ENCODE results near the gene RPL39. TPM values are rescaled to one million over a fixed set of nuclear protein-coding genes. Genes with fewer than 3 reads are reported as not detected.
"Not testable (repeated sequence)": the region's sequence is repeated elsewhere in the genome, so short reads cannot be mapped to it uniquely, and the experiment has no call there.

Gene RPL39
- total and polyA plus RNA-seq, 5 donors = 1,125 to 4,509 (median 1,202) TPM

DNA sequence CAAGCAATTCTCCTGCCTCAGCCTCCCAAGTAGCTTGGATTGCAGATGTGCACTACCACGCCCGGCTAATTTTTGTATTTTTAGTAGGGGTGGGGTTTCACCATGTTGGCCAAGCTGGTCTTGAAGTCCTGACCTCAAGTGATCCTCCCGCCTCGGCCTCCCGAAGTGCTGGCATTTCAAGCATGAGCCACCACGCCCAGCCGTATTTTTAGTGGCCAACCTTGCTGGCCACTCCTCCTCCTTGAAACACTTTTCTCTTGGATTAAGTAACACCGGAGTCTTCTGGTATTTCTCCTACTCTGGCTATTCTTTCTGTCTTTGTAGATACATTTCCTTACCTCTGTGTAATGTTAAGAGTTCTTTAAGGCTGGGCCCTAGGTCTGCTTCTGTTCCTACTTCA is 11.1 kb upstream of the RPL39 start:
- Histone ChIP-seq H3K27me3 (ENCODE audit: control insufficient read depth, insufficient read depth) (no peaks in the 10 kb centered on the region), H3K4me1 (ENCODE audit: control insufficient read depth, insufficient read depth, low read length) (no peaks in the 10 kb centered on the region), H3K4me3 (ENCODE audit: low read length) (no peak overlapping the region), H3K9me3 (ENCODE audit: control insufficient read depth, low read length) (no peaks in the 10 kb centered on the region), H3K27ac (ENCODE audit: low read length) (no peak overlapping the region)
- ATAC-seq (no peak), DNase-seq (no peak)
- 95% methylated on average over 8 of the region's 8 CpGs for WGBS
- intact Hi-C loops (cut with DNase I) = no loop called here

DNA sequence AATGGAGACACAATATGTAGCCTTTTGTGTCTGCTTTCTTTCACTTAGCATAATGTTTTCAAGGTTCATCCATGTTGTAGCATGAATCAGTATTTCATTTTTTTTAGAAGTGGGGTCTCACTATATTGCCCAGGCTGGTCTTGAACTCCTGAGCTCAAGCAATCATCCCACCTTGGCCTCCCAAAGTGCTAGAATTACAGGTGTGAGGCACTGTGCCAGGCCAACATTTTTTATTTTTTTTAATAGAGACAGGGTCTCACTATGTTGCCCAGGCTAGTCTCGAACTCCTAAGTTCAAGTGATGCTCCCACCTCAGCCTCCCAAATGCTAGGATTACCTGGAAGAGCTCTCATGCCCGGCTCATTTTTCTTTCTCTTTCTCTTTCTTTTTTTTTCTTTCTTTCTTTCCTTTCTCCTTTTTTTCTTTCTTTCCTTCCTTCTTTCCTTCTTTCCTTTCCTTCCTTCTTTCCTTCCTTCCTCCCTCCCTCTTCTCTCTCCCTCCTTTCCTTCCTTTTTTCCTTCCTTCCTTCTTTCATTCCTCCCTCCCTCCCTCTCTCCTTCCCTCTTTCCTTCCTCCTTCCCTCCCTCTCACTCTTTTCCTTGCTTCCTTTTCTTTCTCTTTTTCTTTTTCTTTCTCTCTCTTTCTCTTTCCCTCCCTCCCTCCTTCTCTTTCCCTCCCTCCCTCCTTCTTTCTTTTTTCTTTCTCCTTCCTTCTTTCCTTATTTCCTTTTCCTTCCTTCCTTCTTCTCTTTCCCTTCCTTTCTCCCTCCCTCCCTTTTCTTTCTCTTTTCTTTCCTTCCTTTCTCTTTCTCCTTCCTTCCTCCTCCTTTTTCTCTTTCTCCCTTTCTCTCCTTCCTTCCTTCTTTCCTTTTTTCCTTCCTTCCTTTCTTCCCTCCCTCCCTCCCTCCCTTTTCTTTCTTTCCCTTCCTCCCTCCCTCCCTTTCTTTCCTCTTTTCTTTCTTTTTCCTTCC is 10.1 kb upstream of the RPL39 start:
- 94% methylated on average over 2 of the region's 2 CpGs for WGBS
- H3K4me3 ChIP-seq (ENCODE audit: low read length) = no peak overlapping the region
- intact Hi-C loops (cut with DNase I) = no loop called here
- H3K27me3 ChIP-seq (ENCODE audit: control insufficient read depth, insufficient read depth) = no peaks in the 10 kb centered on the region
- H3K4me1 ChIP-seq (ENCODE audit: control insufficient read depth, insufficient read depth, low read length) = no peaks in the 10 kb centered on the region
- H3K27ac ChIP-seq (ENCODE audit: low read length) = no peak overlapping the region
- no peaks in the 10 kb centered on the region for H3K9me3 ChIP-seq (ENCODE audit: control insufficient read depth, low read length)
- DNase-seq (no peak), ATAC-seq (no peak)

DNA sequence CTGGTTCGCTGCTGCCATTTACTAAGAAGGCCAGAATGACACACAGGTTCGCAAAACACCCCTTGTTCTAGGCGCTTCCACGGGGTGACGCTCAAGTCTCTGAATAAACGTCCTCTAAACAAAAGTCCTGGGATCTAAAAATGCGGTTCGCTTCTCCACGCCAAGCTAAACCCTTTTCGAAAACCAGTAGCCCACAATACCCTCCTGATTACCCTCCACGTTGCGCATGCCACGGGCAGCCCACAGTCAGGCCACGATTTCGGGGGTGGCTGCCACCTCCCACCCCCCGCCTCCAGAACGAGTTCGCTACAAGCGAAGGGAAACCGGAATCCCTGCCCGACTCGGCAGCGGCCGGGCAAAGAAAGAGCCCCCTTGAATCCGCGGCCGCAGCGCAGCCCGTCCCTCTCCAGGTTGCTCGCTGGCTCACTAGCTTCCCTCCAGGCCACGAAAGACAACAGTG is 423 bp downstream of the RPL39 start:
- ATAC-seq (peak; percentile 44 to 52), DNase-seq (no peak)
- intact Hi-C loops (cut with DNase I) = no loop called here
- Histone ChIP-seq H3K9me3 (ENCODE audit: control insufficient read depth, low read length) (no peaks in the 10 kb centered on the region), H3K4me1 (ENCODE audit: control insufficient read depth, insufficient read depth, low read length) (peaks cover 5% of the 10 kb centered on the region), H3K4me3 (ENCODE audit: low read length) (peak overlapping the region; percentile 93), H3K27ac (ENCODE audit: low read length) (peak overlapping the region; percentile 95), H3K27me3 (ENCODE audit: control insufficient read depth, insufficient read depth) (no peaks in the 10 kb centered on the region)
- under 1% methylated on average over 31 of the region's 31 CpGs for WGBS

DNA sequence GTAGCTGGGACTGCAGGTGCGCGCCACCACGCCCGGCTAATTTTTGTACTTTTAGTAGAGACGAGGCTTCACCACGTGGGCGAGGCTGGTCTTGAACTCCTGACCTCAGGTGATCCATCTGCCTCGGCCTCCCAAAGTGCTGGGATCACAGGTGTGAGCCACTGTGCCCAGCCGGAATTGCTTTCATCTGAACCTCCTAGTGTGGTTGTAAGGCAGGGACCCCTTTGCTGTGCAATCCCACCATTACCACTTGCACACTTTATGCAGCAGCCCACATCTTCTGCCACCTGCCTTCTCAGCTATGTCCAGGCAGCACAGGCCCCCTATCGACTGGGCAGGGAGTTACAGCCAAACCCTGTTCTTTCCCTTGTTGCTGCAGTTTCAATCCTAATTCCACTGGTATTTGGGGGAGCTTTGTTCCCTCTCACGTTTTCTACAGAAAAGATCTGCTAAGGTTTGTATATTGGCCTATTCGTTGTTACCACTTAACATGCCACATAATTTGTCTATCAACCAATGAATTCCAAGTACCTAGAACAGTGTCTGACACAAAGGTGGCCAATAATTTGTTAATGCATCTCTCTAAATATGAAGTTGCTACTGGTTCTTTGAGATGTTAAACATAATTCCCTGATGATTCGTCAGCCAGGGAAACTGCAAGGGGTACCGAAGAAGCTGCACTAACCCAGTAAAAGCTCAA is 6.5 kb downstream of the RPL39 start:
- no peak overlapping the region for H3K4me3 ChIP-seq (ENCODE audit: low read length)
- ATAC-seq = no peak
- H3K9me3 ChIP-seq (ENCODE audit: control insufficient read depth, low read length) = no peaks in the 10 kb centered on the region
- 83% methylated on average over 14 of the region's 14 CpGs for WGBS
- intact Hi-C loops (cut with DNase I) = no loop called here
- no peaks in the 10 kb centered on the region for H3K27me3 ChIP-seq (ENCODE audit: control insufficient read depth, insufficient read depth)
- no peak overlapping the region for H3K27ac ChIP-seq (ENCODE audit: low read length)
- H3K4me1 ChIP-seq (ENCODE audit: control insufficient read depth, insufficient read depth, low read length) = peaks cover 2% of the 10 kb centered on the region
- DNase-seq = no peak

DNA sequence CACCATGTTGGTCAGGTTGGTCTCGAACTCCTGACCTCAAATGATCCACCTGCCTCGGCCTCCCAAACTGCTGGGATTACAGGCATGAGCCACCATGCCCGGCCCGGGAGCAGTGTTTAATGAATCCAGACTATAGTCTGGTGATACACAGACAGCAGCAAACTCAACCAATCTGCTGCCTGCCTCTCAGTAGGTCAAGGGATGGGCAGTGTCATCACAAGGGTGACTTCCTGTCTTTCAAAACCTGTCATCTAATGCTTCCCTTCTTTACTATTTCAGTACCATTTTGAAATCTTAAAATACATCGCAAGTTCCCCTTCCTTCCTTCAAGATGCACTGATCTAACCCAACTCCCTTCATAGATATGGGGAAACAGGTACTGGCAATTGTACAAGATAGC is 8.4 kb downstream of the RPL39 start:
- Histone ChIP-seq H3K9me3 (ENCODE audit: control insufficient read depth, low read length) (no peaks in the 10 kb centered on the region), H3K4me1 (ENCODE audit: control insufficient read depth, insufficient read depth, low read length) (no peaks in the 10 kb centered on the region), H3K27ac (ENCODE audit: low read length) (no peak overlapping the region), H3K27me3 (ENCODE audit: control insufficient read depth, insufficient read depth) (no peaks in the 10 kb centered on the region), H3K4me3 (ENCODE audit: low read length) (no peak overlapping the region)
- DNase-seq (no peak), ATAC-seq (peak in 1 of 2 donors; percentile 34)
- intact Hi-C loops (cut with DNase I) = no loop called here
- 79% methylated on average over 5 of the region's 5 CpGs for WGBS

DNA sequence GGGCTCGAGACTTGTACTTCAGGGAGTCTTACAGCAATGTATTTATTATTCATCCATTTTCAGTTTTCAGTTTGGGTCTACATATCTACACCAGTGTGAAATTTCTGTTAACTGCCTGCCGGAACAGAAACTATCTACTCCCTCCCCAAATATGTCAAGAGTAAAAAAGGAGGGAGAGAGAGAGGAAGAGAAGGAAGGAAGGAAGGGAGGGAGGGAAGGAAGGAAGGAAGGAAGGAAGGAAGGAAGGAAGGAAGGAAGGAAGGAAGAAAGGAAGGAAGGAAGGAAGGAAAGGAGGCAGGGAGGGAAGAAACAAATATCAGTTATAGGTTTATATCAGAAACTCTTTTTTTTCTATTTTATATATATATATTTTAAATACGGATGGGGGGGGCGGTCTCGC is 12.6 kb downstream of the RPL39 start:
- no peak for ATAC-seq

DNA sequence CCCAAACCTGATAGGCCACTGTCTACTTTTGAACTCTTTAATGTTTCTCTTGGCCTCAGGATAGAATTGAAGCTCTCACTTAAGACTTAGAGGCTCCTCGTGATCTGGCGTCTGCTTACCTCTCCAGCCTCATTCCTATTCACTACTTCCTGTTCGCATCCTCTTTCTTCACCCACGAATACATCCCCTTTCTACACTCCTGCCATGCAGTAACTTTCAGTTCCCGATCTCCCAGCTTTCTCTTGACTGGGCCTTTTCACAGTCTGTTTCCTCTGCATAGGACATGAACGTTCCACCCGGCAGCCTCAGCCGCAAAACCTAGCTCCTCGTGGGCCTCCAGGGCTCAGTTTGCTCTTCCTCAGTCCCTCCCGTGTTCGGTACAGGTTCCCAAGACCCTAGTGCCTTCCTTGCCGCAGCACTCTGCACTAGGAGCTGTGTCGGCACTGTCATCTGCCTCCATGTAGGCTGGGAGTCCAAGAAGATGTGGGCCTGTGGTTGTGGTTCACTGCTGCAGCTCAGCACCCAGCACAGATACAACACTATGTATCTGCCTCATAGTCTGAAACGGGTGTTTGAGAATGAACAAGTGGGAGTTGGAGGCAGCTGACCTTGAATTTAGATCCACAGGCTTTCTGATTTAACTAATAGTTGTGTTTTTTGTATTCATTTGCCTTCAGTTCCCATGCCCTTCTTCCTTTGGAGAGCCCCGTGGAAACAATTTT is 15.8 kb downstream of the RPL39 start:
- no peak overlapping the region for H3K27ac ChIP-seq (ENCODE audit: low read length)
- DNase-seq (no peak), ATAC-seq (no peak)
- H3K9me3 ChIP-seq (ENCODE audit: control insufficient read depth, low read length) = no peaks in the 10 kb centered on the region
- intact Hi-C loops (cut with DNase I) = no loop called here
- H3K27me3 ChIP-seq (ENCODE audit: control insufficient read depth, insufficient read depth) = no peaks in the 10 kb centered on the region
- 82% methylated on average over 15 of the region's 15 CpGs for WGBS
- H3K4me1 ChIP-seq (ENCODE audit: control insufficient read depth, insufficient read depth, low read length) = no peaks in the 10 kb centered on the region
- no peak overlapping the region for H3K4me3 ChIP-seq (ENCODE audit: low read length)

More for the DNA sequence above, 12.6 kb downstream of the RPL39 start:
- DNase-seq = no peak
- Histone ChIP-seq H3K4me1 (ENCODE audit: control insufficient read depth, insufficient read depth, low read length) (no peaks in the 10 kb centered on the region), H3K27me3 (ENCODE audit: control insufficient read depth, insufficient read depth) (no peaks in the 10 kb centered on the region), H3K4me3 (ENCODE audit: low read length) (no peak overlapping the region), H3K9me3 (ENCODE audit: control insufficient read depth, low read length) (no peaks in the 10 kb centered on the region), H3K27ac (ENCODE audit: low read length) (no peak overlapping the region)
- 84% methylated on average over 5 of the region's 5 CpGs for WGBS
- intact Hi-C loops (cut with DNase I) = no loop called here

DNA sequence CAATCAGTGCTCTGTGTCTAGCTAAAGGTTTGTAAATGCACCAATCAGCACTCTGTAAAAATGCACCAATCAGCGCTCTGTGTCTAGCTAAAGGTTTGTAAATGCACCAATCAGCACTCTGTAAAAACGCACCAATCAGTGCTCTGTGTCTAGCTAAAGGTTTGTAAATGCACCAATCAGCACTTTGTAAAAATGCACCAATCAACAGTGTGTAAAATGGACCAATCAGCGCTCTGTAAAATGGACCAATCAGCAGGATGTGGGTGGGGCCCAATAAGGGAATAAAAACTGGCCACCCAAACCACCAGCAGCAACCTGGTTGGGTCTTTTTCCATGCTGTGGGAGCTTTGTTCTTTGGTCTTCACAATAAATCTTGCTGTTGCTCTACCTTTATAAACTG is 22.0 kb downstream of the RPL39 start:
- H3K27ac ChIP-seq (ENCODE audit: low read length); H3K9me3 ChIP-seq (ENCODE audit: control insufficient read depth, low read length); H3K4me3 ChIP-seq (ENCODE audit: low read length); H3K27me3 ChIP-seq (ENCODE audit: control insufficient read depth, insufficient read depth); ATAC-seq; intact Hi-C loops (cut with DNase I); DNase-seq; H3K4me1 ChIP-seq (ENCODE audit: control insufficient read depth, insufficient read depth, low read length): not testable (repeated sequence)
- WGBS = 92% methylated on average over 3 of the region's 3 CpGs

DNA sequence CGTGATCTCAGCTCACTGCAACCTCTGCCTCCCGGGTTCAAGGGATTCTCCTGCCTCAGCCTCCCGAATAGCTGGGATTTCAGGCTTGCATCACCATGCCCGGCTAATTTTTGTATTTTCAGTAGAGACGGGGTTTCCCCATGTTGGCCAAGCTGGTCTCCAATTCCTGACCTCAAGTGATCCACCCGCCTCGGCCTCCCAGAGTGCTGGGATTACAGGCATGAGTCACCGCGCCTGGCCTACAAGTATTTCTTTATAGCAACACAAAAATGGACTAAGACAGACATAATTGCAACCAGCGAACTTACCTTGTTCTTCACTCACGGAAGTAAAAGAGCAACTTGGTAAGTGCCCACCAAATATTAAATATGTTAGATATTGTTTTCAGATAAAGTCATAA is 23.0 kb downstream of the RPL39 start:
- intact Hi-C loops (cut with DNase I); H3K4me3 ChIP-seq (ENCODE audit: low read length); H3K27me3 ChIP-seq (ENCODE audit: control insufficient read depth, insufficient read depth); H3K4me1 ChIP-seq (ENCODE audit: control insufficient read depth, insufficient read depth, low read length); H3K27ac ChIP-seq (ENCODE audit: low read length); ATAC-seq; H3K9me3 ChIP-seq (ENCODE audit: control insufficient read depth, low read length); DNase-seq: not testable (repeated sequence)
- WGBS = 91% methylated on average over 11 of the region's 11 CpGs

DNA sequence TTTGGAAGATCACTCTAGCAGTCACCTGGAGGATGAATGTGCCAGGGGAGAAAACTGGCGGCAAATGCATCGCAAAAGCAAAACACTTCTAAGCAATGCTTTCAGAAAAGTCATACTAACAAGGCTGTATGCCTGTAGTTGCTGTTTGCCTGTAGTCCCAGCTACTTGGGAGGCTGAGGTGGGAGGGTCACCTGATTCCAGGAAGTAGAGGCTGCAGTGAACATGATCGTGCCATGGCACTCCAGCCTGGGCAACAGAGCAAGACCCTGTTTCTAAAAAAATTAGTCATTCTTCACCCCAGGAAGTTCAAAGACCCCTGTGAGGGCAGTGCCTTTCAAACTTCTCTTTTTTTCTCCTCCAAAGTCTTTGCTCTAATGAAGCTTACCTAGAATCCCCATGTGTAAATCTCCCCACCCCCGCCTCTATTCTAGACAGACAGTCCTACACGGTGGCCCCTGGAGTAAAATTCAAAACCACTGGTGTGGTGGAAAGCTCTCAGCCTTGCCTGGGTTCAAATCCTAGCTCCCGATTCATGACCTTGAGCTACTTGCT is 27.5 kb downstream of the RPL39 start:
- Histone ChIP-seq H3K9me3 (ENCODE audit: control insufficient read depth, low read length) (no peaks in the 10 kb centered on the region), H3K27ac (ENCODE audit: low read length) (no peak overlapping the region), H3K27me3 (ENCODE audit: control insufficient read depth, insufficient read depth) (no peaks in the 10 kb centered on the region), H3K4me1 (ENCODE audit: control insufficient read depth, insufficient read depth, low read length) (no peaks in the 10 kb centered on the region), H3K4me3 (ENCODE audit: low read length) (no peak overlapping the region)
- intact Hi-C loops (cut with DNase I) = no loop called here
- ATAC-seq = no peak
- no peak for DNase-seq
- 92% methylated on average over 6 of the region's 6 CpGs for WGBS
